ENCODE measurements around the gene PIK3R4.

The PIK3R4 gene

DNA sequence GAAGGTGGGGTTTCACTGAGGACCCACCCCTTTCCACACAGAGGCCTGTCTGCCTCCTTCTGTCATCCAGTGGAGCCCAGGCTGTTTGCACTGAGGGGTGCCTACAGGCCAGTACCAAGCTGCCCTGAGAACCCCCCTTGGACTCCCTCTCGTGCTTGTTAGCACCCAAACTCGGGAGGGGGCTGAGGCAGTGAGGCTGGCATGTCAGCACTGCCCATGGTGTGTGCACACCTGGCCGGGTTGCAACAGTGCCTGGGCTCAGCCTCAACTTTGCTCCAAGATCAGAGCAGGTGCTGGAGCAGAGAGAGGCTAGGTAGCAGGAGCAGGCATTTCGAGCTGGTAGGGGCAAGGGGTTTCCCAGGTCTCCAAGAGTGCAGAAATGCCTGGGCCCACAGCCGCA is 90.0 kb downstream of the PIK3R4 start:
- no peak overlapping the region for H3K18ac ChIP-seq (ENCODE audit: low read depth in 1 of 2, low read length in 2 of 2)
- H2BK5ac ChIP-seq (ENCODE audit: low read depth, low read length, poor library complexity, severe bottlenecking), result no peak overlapping the region
- no peak overlapping the region for H2BK15ac ChIP-seq (ENCODE audit: low read depth, poor library complexity, severe bottlenecking)
- H2AK5ac ChIP-seq (ENCODE audit: low read length, severe bottlenecking), result no peak overlapping the region
- H3K79me1 ChIP-seq (replicated peaks; ENCODE audit: low read length, poor library complexity, severe bottlenecking), result no peaks in the 10 kb centered on the region
- no peak for DNase-seq
- no peaks in the 10 kb centered on the region for H3K9me3 ChIP-seq (ENCODE audit: control insufficient read depth, low read length)
- H3K36me3 ChIP-seq (ENCODE audit: control insufficient read depth in 1 of 2, insufficient read depth in 2 of 2, low read depth in 1 of 2, low read length in 2 of 2), result peaks cover 0 to 3% of the 10 kb centered on the region in 2 experiments
- no peak overlapping the region for H2BK120ac ChIP-seq (ENCODE audit: low read depth, low read length)
- H3K9ac ChIP-seq (ENCODE audit: low read length), result no peak overlapping the region
- peaks cover 4% of the 10 kb centered on the region for H3K4me1 ChIP-seq (ENCODE audit: control insufficient read depth, insufficient read depth, low read depth, low read length)
- 86% methylated on average over 5 of the region's 5 CpGs for WGBS
- H2AFZ ChIP-seq (ENCODE audit: low read depth, low read length), result no peak overlapping the region
- H3K14ac ChIP-seq (ENCODE audit: low read length in 2 of 2), result no peak overlapping the region
- no peak overlapping the region for H3K4me3 ChIP-seq (ENCODE audit: insufficient read depth in 1 of 2, low read depth in 1 of 2, low read length in 2 of 2)
- no peak overlapping the region for H3K4me2 ChIP-seq (ENCODE audit: low read length, poor library complexity, severe bottlenecking)
- H4K91ac ChIP-seq (ENCODE audit: low read length), result no peak overlapping the region
- H2BK12ac ChIP-seq (ENCODE audit: low read length in 2 of 2), result peak overlapping the region in 1 of 2 experiments; percentile 24
- H4K8ac ChIP-seq (ENCODE audit: low read length), result no peak overlapping the region
- H3K4ac ChIP-seq (ENCODE audit: low read depth in 1 of 2, low read length in 2 of 2), result no peak overlapping the region
- no peak overlapping the region for H3K23ac ChIP-seq (ENCODE audit: low read length in 2 of 2)
- H3K27ac ChIP-seq (ENCODE audit: low read length, poor library complexity, severe bottlenecking), result no peak overlapping the region
- H3K27me3 ChIP-seq (ENCODE audit: control insufficient read depth in 1 of 2, insufficient read depth in 1 of 2, low read length in 2 of 2), result no peaks in the 10 kb centered on the region

DNA sequence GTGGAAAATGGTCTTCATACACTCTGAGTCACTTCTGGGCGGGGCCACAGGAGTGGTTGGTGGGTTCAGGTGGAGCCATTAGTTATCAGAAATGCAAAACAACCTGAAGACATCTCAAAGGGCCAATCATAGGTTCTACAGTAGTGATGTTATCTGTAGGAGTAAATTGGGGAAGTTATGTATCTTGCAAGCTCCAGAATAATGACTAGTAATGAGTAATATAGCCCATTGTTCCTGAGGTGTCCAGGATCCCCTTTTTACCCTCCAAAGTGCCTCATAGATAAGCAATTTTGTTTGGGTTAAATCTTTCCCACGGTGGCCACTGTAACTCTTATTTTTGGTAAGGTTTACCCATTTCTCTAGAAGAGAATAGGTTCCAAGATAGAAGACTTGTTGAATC is 91.7 kb downstream of the PIK3R4 start:
- H3K18ac ChIP-seq (ENCODE audit: low read depth in 1 of 2, low read length in 2 of 2), result no peak overlapping the region
- H3K27ac ChIP-seq (ENCODE audit: low read length, poor library complexity, severe bottlenecking), result no peak overlapping the region
- H3K9ac ChIP-seq (ENCODE audit: low read length), result no peak overlapping the region
- no peak overlapping the region for H3K23ac ChIP-seq (ENCODE audit: low read length in 2 of 2)
- peaks cover 4% of the 10 kb centered on the region for H3K4me1 ChIP-seq (ENCODE audit: control insufficient read depth, insufficient read depth, low read depth, low read length)
- no peak overlapping the region for H4K91ac ChIP-seq (ENCODE audit: low read length)
- H4K8ac ChIP-seq (ENCODE audit: low read length), result no peak overlapping the region
- no peaks in the 10 kb centered on the region for H3K27me3 ChIP-seq (ENCODE audit: control insufficient read depth in 1 of 2, insufficient read depth in 1 of 2, low read length in 2 of 2)
- no peak overlapping the region for H3K4me3 ChIP-seq (ENCODE audit: insufficient read depth in 1 of 2, low read depth in 1 of 2, low read length in 2 of 2)
- H3K9me3 ChIP-seq (ENCODE audit: control insufficient read depth, low read length), result no peaks in the 10 kb centered on the region
- no peak overlapping the region for H2AFZ ChIP-seq (ENCODE audit: low read depth, low read length)
- H2BK120ac ChIP-seq (ENCODE audit: low read depth, low read length), result no peak overlapping the region
- H3K4ac ChIP-seq (ENCODE audit: low read depth in 1 of 2, low read length in 2 of 2), result no peak overlapping the region
- H2BK15ac ChIP-seq (ENCODE audit: low read depth, poor library complexity, severe bottlenecking), result no peak overlapping the region
- no peak overlapping the region for H2BK5ac ChIP-seq (ENCODE audit: low read depth, low read length, poor library complexity, severe bottlenecking)
- no peak overlapping the region for H3K4me2 ChIP-seq (ENCODE audit: low read length, poor library complexity, severe bottlenecking)
- H2BK12ac ChIP-seq (ENCODE audit: low read length in 2 of 2), result no peak overlapping the region
- H2AK5ac ChIP-seq (ENCODE audit: low read length, severe bottlenecking), result no peak overlapping the region
- H3K36me3 ChIP-seq (ENCODE audit: control insufficient read depth in 1 of 2, insufficient read depth in 2 of 2, low read depth in 1 of 2, low read length in 2 of 2), result peaks cover 0 to 3% of the 10 kb centered on the region in 2 experiments
- H3K79me1 ChIP-seq (replicated peaks; ENCODE audit: low read length, poor library complexity, severe bottlenecking), result no peaks in the 10 kb centered on the region
- no peak overlapping the region for H3K14ac ChIP-seq (ENCODE audit: low read length in 2 of 2)
- 78% methylated on average over 2 of the region's 2 CpGs for WGBS
- DNase-seq, result no peak

- H3K4ac ChIP-seq (ENCODE audit: low read depth in 1 of 2, low read length in 2 of 2), result no peak overlapping the region
- H3K36me3 ChIP-seq (ENCODE audit: control insufficient read depth in 1 of 2, insufficient read depth in 2 of 2, low read depth in 1 of 2, low read length in 2 of 2), result peaks cover 0 to 3% of the 10 kb centered on the region in 2 experiments
- no peak overlapping the region for H3K9ac ChIP-seq (ENCODE audit: low read length)
- WGBS, result 86% methylated on average over 1 of the region's 1 CpG
- H2BK120ac ChIP-seq (ENCODE audit: low read depth, low read length), result no peak overlapping the region
- no peaks in the 10 kb centered on the region for H3K79me1 ChIP-seq (replicated peaks; ENCODE audit: low read length, poor library complexity, severe bottlenecking)
- H3K14ac ChIP-seq (ENCODE audit: low read length in 2 of 2), result no peak overlapping the region
- no peak overlapping the region for H2BK15ac ChIP-seq (ENCODE audit: low read depth, poor library complexity, severe bottlenecking)
- no peak for DNase-seq
- no peak overlapping the region for H3K4me3 ChIP-seq (ENCODE audit: insufficient read depth in 1 of 2, low read depth in 1 of 2, low read length in 2 of 2)
- H4K8ac ChIP-seq (ENCODE audit: low read length), result no peak overlapping the region
- no peak overlapping the region for H3K23ac ChIP-seq (ENCODE audit: low read length in 2 of 2)
- H3K4me2 ChIP-seq (ENCODE audit: low read length, poor library complexity, severe bottlenecking), result no peak overlapping the region
- H2AFZ ChIP-seq (ENCODE audit: low read depth, low read length), result no peak overlapping the region
- H3K27ac ChIP-seq (ENCODE audit: low read length, poor library complexity, severe bottlenecking), result no peak overlapping the region
- H2BK5ac ChIP-seq (ENCODE audit: low read depth, low read length, poor library complexity, severe bottlenecking), result no peak overlapping the region
- no peak overlapping the region for H4K91ac ChIP-seq (ENCODE audit: low read length)
- H2AK5ac ChIP-seq (ENCODE audit: low read length, severe bottlenecking), result no peak overlapping the region
- H3K4me1 ChIP-seq (ENCODE audit: control insufficient read depth, insufficient read depth, low read depth, low read length), result peaks cover 4% of the 10 kb centered on the region
- H2BK12ac ChIP-seq (ENCODE audit: low read length in 2 of 2), result no peak overlapping the region
- H3K27me3 ChIP-seq (ENCODE audit: control insufficient read depth in 1 of 2, insufficient read depth in 1 of 2, low read length in 2 of 2), result no peaks in the 10 kb centered on the region
- no peak overlapping the region for H3K18ac ChIP-seq (ENCODE audit: low read depth in 1 of 2, low read length in 2 of 2)
- no peaks in the 10 kb centered on the region for H3K9me3 ChIP-seq (ENCODE audit: control insufficient read depth, low read length)
These were observed 92.5 kb downstream of the PIK3R4 start for GRCh38 chr3:130654091-130654490.

GRCh38 chr3:130649061-130649654 is 97.5 kb downstream of the PIK3R4 start:
- no peak overlapping the region for H3K4me3 ChIP-seq (ENCODE audit: insufficient read depth in 1 of 2, low read depth in 1 of 2, low read length in 2 of 2)
- H3K18ac ChIP-seq (ENCODE audit: low read depth in 1 of 2, low read length in 2 of 2), result no peak overlapping the region
- no peak overlapping the region for H2BK12ac ChIP-seq (ENCODE audit: low read length in 2 of 2)
- no peak for DNase-seq
- H2AK5ac ChIP-seq (ENCODE audit: low read length, severe bottlenecking), result no peak overlapping the region
- no peak overlapping the region for H3K23ac ChIP-seq (ENCODE audit: low read length in 2 of 2)
- no peak overlapping the region for H3K27ac ChIP-seq (ENCODE audit: low read length, poor library complexity, severe bottlenecking)
- no peak overlapping the region for H3K4me2 ChIP-seq (ENCODE audit: low read length, poor library complexity, severe bottlenecking)
- H3K14ac ChIP-seq (ENCODE audit: low read length in 2 of 2), result no peak overlapping the region
- no peak overlapping the region for H2BK5ac ChIP-seq (ENCODE audit: low read depth, low read length, poor library complexity, severe bottlenecking)
- no peaks in the 10 kb centered on the region for H3K9me3 ChIP-seq (ENCODE audit: control insufficient read depth, low read length)
- H3K79me1 ChIP-seq (replicated peaks; ENCODE audit: low read length, poor library complexity, severe bottlenecking), result no peaks in the 10 kb centered on the region
- no peak overlapping the region for H2AFZ ChIP-seq (ENCODE audit: low read depth, low read length)
- H3K4ac ChIP-seq (ENCODE audit: low read depth in 1 of 2, low read length in 2 of 2), result no peak overlapping the region
- no peak overlapping the region for H2BK15ac ChIP-seq (ENCODE audit: low read depth, poor library complexity, severe bottlenecking)
- H3K9ac ChIP-seq (ENCODE audit: low read length), result no peak overlapping the region
- H4K8ac ChIP-seq (ENCODE audit: low read length), result no peak overlapping the region
- H3K4me1 ChIP-seq (ENCODE audit: control insufficient read depth, insufficient read depth, low read depth, low read length), result no peaks in the 10 kb centered on the region
- H4K91ac ChIP-seq (ENCODE audit: low read length), result no peak overlapping the region
- no peaks in the 10 kb centered on the region for H3K36me3 ChIP-seq (ENCODE audit: control insufficient read depth in 1 of 2, insufficient read depth in 2 of 2, low read depth in 1 of 2, low read length in 2 of 2)
- WGBS, result 97% methylated on average over 30 of the region's 30 CpGs
- no peaks in the 10 kb centered on the region for H3K27me3 ChIP-seq (ENCODE audit: control insufficient read depth in 1 of 2, insufficient read depth in 1 of 2, low read length in 2 of 2)
- H2BK120ac ChIP-seq (ENCODE audit: low read depth, low read length), result no peak overlapping the region
